SK-N-SH (cell line): Measurements from ENCODE around the gene CDK3. TPM values are rescaled to one million over a fixed set of nuclear protein-coding genes. Genes with fewer than 3 reads are reported as not detected.

Source experiments
- CTCF ChIA-PET: fragments of 300-600, 350-600 bp; formaldehyde crosslinking; extraction: SDS; loops from one replicate; lab custom pipeline; 2021; lab: Yijun Ruan, JAX
- POLR2A ChIA-PET: fragments of 350-600 bp; sonication (Branson Sonifier 250); formaldehyde crosslinking; extraction: SDS; loops from one replicate; lab custom pipeline; 2020; ENCODE audit warnings: antibody characterized with exemption, inconsistent platforms; lab: Yijun Ruan, JAX
- DNase-seq: peaks from one replicate; pipeline ENCODE4 v3.0.0; 2012
- H2AFZ ChIP-seq: fragments of 200-600 bp; sonication (generic); 2 replicates; pipeline ENCODE4 v1.8.1; 2016; ENCODE audit warnings: antibody characterized with exemption, mild to moderate bottlenecking, low read depth
- H3F3A ChIP-seq: fragments of 200-600 bp; sonication (generic); replicated peaks from 2 replicates; pipeline ENCODE3; 2016; ENCODE audit warnings: antibody characterized with exemption, mild to moderate bottlenecking; ENCODE audit not compliant: insufficient read depth
- H3K27ac ChIP-seq, 2 experiments: fragments of 200-500 bp in 1 of 2; fragments of 200-600 bp in 1 of 2; sonication (Bioruptor generic) in 1 of 2; sonication (generic), shearing (Covaris generic) in 1 of 2; 2 replicates each; pipeline versions ENCODE4 v1.5.1 to v1.6.1; 2014 to 2016; ENCODE audit warnings: low read depth in 2 of 2, inconsistent platforms in 1 of 2, low read length in 1 of 2, mild to moderate bottlenecking in 1 of 2, mixed read lengths in 1 of 2
- H3K27me3 ChIP-seq: fragments of 200-600 bp; sonication (generic), shearing (Covaris generic); 2 replicates; pipeline ENCODE4 v1.6.1; 2016; ENCODE audit warnings: mixed run types; ENCODE audit not compliant: insufficient read depth
- H3K36me3 ChIP-seq, 2 experiments: fragments of 200-500 bp in 1 of 2; fragments of 200-600 bp in 1 of 2; sonication (Bioruptor generic) in 1 of 2; sonication (generic) in 1 of 2; replicated peaks in 1 of 2; 2 replicates each; pipeline versions ENCODE3 to v1.5.1; 2014 to 2016; ENCODE audit warnings: low read length in 1 of 2, mild to moderate bottlenecking in 1 of 2; ENCODE audit not compliant: insufficient read depth in 2 of 2, control insufficient read depth in 1 of 2
- H3K4me1 ChIP-seq, 2 experiments: fragments of 200-500 bp in 1 of 2; fragments of 200-600 bp in 1 of 2; sonication (Bioruptor generic) in 1 of 2; sonication (generic), shearing (Covaris generic) in 1 of 2; 2 replicates each; pipeline versions ENCODE4 v1.5.1 to v1.6.1; 2014 to 2016; ENCODE audit warnings: low read depth in 1 of 2, low read length in 1 of 2, mixed run types in 1 of 2; ENCODE audit not compliant: insufficient read depth in 2 of 2, control insufficient read depth in 1 of 2
- H3K4me2 ChIP-seq: fragments of 200-600 bp; sonication (generic), shearing (Covaris generic); 2 replicates; pipeline ENCODE4 v1.6.1; 2017; ENCODE audit warnings: mixed run types
- H3K4me3 ChIP-seq, 2 experiments: fragments of 200-500 bp in 1 of 2; fragments of 200-600 bp in 1 of 2; sonication (Bioruptor generic) in 1 of 2; sonication (generic), shearing (Covaris generic) in 1 of 2; 2 replicates each; pipeline versions ENCODE4 v1.5.1 to v1.8.1; 2014 to 2016; ENCODE audit warnings: low read depth in 2 of 2, inconsistent platforms in 1 of 2, low read length in 1 of 2, mild to moderate bottlenecking in 1 of 2, mixed read lengths in 1 of 2, moderate library complexity in 1 of 2
- H3K79me2 ChIP-seq: fragments of 200-600 bp; sonication (generic); 2 replicates; pipeline ENCODE4 v1.8.1; 2017; ENCODE audit warnings: mild to moderate bottlenecking; ENCODE audit not compliant: insufficient read depth
- H3K9ac ChIP-seq: fragments of 200-600 bp; sonication (generic); 2 replicates; pipeline ENCODE4 v1.6.1; 2017; ENCODE audit warnings: mixed run types
- H3K9me2 ChIP-seq: fragments of 200-600 bp; sonication (generic); 2 replicates; pipeline ENCODE4 v1.6.1; 2017; ENCODE audit warnings: mixed run types
- H3K9me3 ChIP-seq: fragments of 200-600 bp; sonication (generic); 2 replicates; pipeline ENCODE4 v1.6.1; 2017; ENCODE audit warnings: mixed run types, mild to moderate bottlenecking, moderate library complexity
- H4K20me1 ChIP-seq: fragments of 200-600 bp; sonication (generic); 2 replicates; pipeline ENCODE4 v1.6.1; 2017; ENCODE audit warnings: mild to moderate bottlenecking, mixed run types; ENCODE audit not compliant: insufficient read depth
- CHD2 ChIP-seq: fragments of 150-350 bp; IDR thresholded peaks from 2 replicates; pipeline ENCODE4 v1.6.1; 2018; ENCODE audit warnings: low read length; ENCODE audit not compliant: partially characterized antibody
- CTCF ChIP-seq: fragments of 200-600 bp; sonication (generic); IDR thresholded peaks from 2 replicates; pipeline ENCODE4 v1.6.1; 2017; ENCODE audit warnings: antibody characterized with exemption, mild to moderate bottlenecking, moderate library complexity
- ELF1 ChIP-seq: IDR thresholded peaks from 2 replicates; pipeline ENCODE4 v1.4.0; 2012
- EZH2phosphoT487 ChIP-seq: fragments of 200-600 bp; sonication (generic); IDR thresholded peaks from 2 replicates; pipeline ENCODE4 v1.6.1; 2017; ENCODE audit warnings: low read depth, mixed run types, mild to moderate bottlenecking, antibody characterized with exemption, moderate library complexity, borderline replicate concordance
- FOSL2 ChIP-seq: IDR thresholded peaks from 2 replicates; pipeline ENCODE4 v1.4.0; 2012; ENCODE audit warnings: low read depth, mild to moderate bottlenecking, moderate library complexity, borderline replicate concordance
- FOXJ3 ChIP-seq: sonication (generic); formaldehyde crosslinking; IDR thresholded peaks from 2 replicates; pipeline ENCODE4 v1.5.1; 2020; ENCODE audit warnings: mild to moderate bottlenecking, missing genetic modification reagents
- GATA2 ChIP-seq: sonication (generic); formaldehyde crosslinking; IDR thresholded peaks from 2 replicates; pipeline ENCODE4 v1.5.0; 2020; ENCODE audit warnings: mild to moderate bottlenecking, missing genetic modification reagents
- MAX ChIP-seq: IDR thresholded peaks from 2 replicates; pipeline ENCODE4 v1.4.0; 2012; ENCODE audit warnings: low read depth
- MEF2A ChIP-seq: IDR thresholded peaks from 2 replicates; pipeline ENCODE4 v1.4.0; 2012; ENCODE audit warnings: low read depth, borderline replicate concordance
- MXI1 ChIP-seq: IDR thresholded peaks from 2 replicates; pipeline ENCODE4 v1.6.1; 2012; ENCODE audit warnings: mild to moderate bottlenecking, low read depth, low read length, improper control_type of control experiment
- RAD21 ChIP-seq: IDR thresholded peaks from 2 replicates; pipeline ENCODE4 v1.6.1; 2012; ENCODE audit warnings: mild to moderate bottlenecking, low read length
- RCOR1 ChIP-seq: fragments of 150-350 bp; IDR thresholded peaks from 2 replicates; pipeline ENCODE4 v1.6.1; 2017; ENCODE audit warnings: antibody characterized with exemption, low read length
- RFX5 ChIP-seq: IDR thresholded peaks from 2 replicates; pipeline ENCODE4 v1.6.1; 2012; ENCODE audit warnings: mild to moderate bottlenecking, improper control_type of control experiment, low read length
- SMC3 ChIP-seq: IDR thresholded peaks from 2 replicates; pipeline ENCODE4 v1.6.1; 2012; ENCODE audit warnings: low read depth, low read length, improper control_type of control experiment
- YY1 ChIP-seq: IDR thresholded peaks from 2 replicates; pipeline ENCODE4 v1.4.0; 2012; ENCODE audit warnings: low read depth, mild to moderate bottlenecking
- WGBS: methylation state at CpG from one replicate; pipeline ENCODE4 v1.1.6; 2017; ENCODE audit warnings: low lambda C conversion rate; 5-methylcytosine and 5-hydroxymethylcytosine counted together
- polyA plus RNA-seq, 3 experiments: library from polyadenylated mRNA; depleted of rRNA; stranded (reverse); fragments of >200 nt; gene quantifications; 2 replicates each; pipeline ENCODE4 v1.2.3, GENCODE V29; 2012
- TF ChIP-seq, protein P1 (sequence below): fragments of 150-350 bp; IDR thresholded peaks from 2 replicates; pipeline ENCODE4 v1.6.1; 2016; ENCODE audit warnings: mild to moderate bottlenecking, low read depth, low read length
- TF ChIP-seq, protein P2 (sequence below): IDR thresholded peaks from 2 replicates; pipeline ENCODE4 v1.6.1; 2012; ENCODE audit warnings: mild to moderate bottlenecking, low read depth, low read length, moderate library complexity
- TF ChIP-seq, protein P3 (sequence below): IDR thresholded peaks from 2 replicates; pipeline ENCODE4; 2012

The CDK3 gene
- polyA plus RNA-seq, 1 of the 3 experiments (the other 2 are of a cell fraction), result 14.6 TPM

GRCh38 chr17:76005263-76006149 lies 4.9 kb downstream of the CDK3 start:
- H3K4me3 ChIP-seq, result no peak overlapping the region; a peak in 1 of 4 replicates
- peaks cover 22% of the 10 kb centered on the region for H3F3A ChIP-seq
- peak; percentile 92 for DNase-seq
- peak overlapping the region; percentile 43 for H3K4me2 ChIP-seq
- H3K9me2 ChIP-seq, result no peaks in the 10 kb centered on the region
- peak overlapping the region in 1 of 2 experiments; percentile 38; a peak in 1 of 4 replicates for H3K27ac ChIP-seq
- H4K20me1 ChIP-seq, result no peaks in the 10 kb centered on the region
- no peaks in the 10 kb centered on the region for H3K27me3 ChIP-seq
- 67% methylated on average over 16 of the region's 16 CpGs for WGBS
- ChIA-PET CTCF (interaction anchor here (0.6 to 10.2 kb wide), 57 partner anchors 8 to 290 kb away, joined by 3 to 231 read pairs (median 4); partner anchors contain the start of genes MRPL38, SRP68, TRIM65 and UNC13D), POLR2A (no interaction called here)
- TF ChIP-seq CTCF, result peak; percentile 94
- TF ChIP-seq, protein P1, sequence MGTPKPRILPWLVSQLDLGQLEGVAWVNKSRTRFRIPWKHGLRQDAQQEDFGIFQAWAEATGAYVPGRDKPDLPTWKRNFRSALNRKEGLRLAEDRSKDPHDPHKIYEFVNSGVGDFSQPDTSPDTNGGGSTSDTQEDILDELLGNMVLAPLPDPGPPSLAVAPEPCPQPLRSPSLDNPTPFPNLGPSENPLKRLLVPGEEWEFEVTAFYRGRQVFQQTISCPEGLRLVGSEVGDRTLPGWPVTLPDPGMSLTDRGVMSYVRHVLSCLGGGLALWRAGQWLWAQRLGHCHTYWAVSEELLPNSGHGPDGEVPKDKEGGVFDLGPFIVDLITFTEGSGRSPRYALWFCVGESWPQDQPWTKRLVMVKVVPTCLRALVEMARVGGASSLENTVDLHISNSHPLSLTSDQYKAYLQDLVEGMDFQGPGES, result no peak
- TF ChIP-seq MAX, result no peak
- peak; percentile 84 for TF ChIP-seq SMC3
- TF ChIP-seq RAD21, result peak; percentile 83
- TF ChIP-seq CHD2, result no peak
- TF ChIP-seq MXI1, result no peak
- TF ChIP-seq FOXJ3, result no peak
- TF ChIP-seq, protein P2, sequence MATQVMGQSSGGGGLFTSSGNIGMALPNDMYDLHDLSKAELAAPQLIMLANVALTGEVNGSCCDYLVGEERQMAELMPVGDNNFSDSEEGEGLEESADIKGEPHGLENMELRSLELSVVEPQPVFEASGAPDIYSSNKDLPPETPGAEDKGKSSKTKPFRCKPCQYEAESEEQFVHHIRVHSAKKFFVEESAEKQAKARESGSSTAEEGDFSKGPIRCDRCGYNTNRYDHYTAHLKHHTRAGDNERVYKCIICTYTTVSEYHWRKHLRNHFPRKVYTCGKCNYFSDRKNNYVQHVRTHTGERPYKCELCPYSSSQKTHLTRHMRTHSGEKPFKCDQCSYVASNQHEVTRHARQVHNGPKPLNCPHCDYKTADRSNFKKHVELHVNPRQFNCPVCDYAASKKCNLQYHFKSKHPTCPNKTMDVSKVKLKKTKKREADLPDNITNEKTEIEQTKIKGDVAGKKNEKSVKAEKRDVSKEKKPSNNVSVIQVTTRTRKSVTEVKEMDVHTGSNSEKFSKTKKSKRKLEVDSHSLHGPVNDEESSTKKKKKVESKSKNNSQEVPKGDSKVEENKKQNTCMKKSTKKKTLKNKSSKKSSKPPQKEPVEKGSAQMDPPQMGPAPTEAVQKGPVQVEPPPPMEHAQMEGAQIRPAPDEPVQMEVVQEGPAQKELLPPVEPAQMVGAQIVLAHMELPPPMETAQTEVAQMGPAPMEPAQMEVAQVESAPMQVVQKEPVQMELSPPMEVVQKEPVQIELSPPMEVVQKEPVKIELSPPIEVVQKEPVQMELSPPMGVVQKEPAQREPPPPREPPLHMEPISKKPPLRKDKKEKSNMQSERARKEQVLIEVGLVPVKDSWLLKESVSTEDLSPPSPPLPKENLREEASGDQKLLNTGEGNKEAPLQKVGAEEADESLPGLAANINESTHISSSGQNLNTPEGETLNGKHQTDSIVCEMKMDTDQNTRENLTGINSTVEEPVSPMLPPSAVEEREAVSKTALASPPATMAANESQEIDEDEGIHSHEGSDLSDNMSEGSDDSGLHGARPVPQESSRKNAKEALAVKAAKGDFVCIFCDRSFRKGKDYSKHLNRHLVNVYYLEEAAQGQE, result no peak
- no peak for TF ChIP-seq MEF2A
- TF ChIP-seq FOSL2, result no peak
- TF ChIP-seq GATA2 (CRISPR knock-in tag), result no peak
- TF ChIP-seq YY1, result no peak
- TF ChIP-seq ELF1, result no peak
- 0 out of 2 replicates have a peak, but pooled peaks have one; percentile 12 for TF ChIP-seq RCOR1
- TF ChIP-seq EZH2phosphoT487, result no peak
- TF ChIP-seq RFX5, result no peak
- TF ChIP-seq, protein P3, sequence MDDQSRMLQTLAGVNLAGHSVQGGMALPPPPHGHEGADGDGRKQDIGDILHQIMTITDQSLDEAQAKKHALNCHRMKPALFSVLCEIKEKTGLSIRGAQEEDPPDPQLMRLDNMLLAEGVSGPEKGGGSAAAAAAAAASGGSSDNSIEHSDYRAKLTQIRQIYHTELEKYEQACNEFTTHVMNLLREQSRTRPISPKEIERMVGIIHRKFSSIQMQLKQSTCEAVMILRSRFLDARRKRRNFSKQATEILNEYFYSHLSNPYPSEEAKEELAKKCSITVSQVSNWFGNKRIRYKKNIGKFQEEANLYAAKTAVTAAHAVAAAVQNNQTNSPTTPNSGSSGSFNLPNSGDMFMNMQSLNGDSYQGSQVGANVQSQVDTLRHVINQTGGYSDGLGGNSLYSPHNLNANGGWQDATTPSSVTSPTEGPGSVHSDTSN, result no peak
- no peaks in the 10 kb centered on the region for H3K36me3 ChIP-seq
- peaks cover 0 to 10% of the 10 kb centered on the region in 2 experiments; a peak in 2 of 4 replicates for H3K4me1 ChIP-seq
- H3K79me2 ChIP-seq, result no peaks in the 10 kb centered on the region
- H3K9me3 ChIP-seq, result no peaks in the 10 kb centered on the region
- H3K9ac ChIP-seq, result peak overlapping the region; percentile 3; the same call in 1 of the 2 replicates
- no peak overlapping the region for H2AFZ ChIP-seq
